HG03045 (cell line): ENCODE results near the gene ALOX12.

Source experiments
- ATAC-seq: cut with Tn5 transposase; IDR thresholded peaks from one replicate; pipeline ENCODE4 v1.9.1; 2021; ENCODE audit warnings: mild to moderate bottlenecking, moderate library complexity; ENCODE audit not compliant: unreplicated experiment

The ALOX12 gene

GRCh38 chr17:7020894-7021664 lies 25.2 kb downstream of the ALOX12 start:
- no peak for ATAC-seq

GRCh38 chr17:7021993-7022778 lies 26.3 kb downstream of the ALOX12 start:
- ATAC-seq: peak; percentile 71

- ATAC-seq: no peak
Observed at GRCh38 chr17:7022781-7023571, 27.1 kb downstream of the ALOX12 start, which contains the start of gene BCL6B. TSS of gene BCL6B (plus strand) at chr17:7023050. CDS start at chr17:7023672, 622 bp downstream.

DNA sequence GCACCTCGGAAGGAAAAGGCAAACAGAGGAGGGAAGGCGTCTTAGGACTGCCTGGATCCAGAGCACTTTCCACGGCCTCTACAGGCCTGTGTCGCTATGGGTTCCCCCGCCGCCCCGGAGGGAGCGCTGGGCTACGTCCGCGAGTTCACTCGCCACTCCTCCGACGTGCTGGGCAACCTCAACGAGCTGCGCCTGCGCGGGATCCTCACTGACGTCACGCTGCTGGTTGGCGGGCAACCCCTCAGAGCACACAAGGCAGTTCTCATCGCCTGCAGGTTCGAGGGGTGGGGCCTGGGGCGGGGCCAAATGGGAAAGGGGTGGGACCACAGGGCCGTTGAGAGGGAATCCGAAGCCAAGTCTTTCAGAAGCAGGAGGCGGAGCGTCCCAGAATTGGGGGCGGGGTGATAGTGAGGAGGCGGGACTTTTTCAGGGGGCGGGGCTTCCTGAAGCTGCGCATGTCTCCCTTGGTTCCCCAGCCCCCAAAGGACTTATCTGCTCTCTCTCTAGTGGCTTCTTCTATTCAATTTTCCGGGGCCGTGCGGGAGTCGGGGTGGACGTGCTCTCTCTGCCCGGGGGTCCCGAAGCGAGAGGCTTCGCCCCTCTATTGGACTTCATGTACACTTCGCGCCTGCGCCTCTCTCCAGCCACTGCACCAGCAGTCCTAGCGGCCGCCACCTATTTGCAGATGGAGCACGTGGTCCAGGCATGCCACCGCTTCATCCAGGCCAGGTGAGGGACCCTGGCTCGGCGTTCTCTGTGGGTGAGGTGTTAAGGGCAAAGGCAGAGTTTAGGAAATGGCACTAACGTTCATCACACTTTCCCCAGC lies 27.9 kb downstream of the ALOX12 start:
- ATAC-seq: no peak

- ATAC-seq: no peak
Observed at GRCh38 chr17:7024402-7024785, 28.5 kb downstream of the ALOX12 start.

DNA sequence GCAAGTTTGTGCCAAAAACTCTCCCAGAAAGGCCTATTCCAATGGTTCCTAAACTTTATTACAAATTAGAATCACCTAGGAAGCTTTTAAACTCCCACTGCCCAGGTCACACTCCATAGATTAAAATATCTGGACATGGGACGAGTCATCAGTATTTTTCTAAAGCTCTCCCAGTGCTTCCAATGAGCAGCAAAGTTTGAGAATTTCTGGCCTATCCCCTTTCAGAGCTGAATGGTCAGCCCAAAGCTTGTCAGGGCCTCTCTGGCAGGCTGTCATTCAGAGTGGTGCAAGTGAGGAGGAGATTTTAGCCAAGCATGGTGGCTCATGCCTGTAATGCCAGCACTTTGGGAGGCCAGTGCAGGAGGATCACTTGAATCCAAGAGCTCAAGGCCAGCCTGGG lies 29.4 kb downstream of the ALOX12 start:
- ATAC-seq: no peak

- no peak for ATAC-seq
Observed at GRCh38 chr17:7026471-7027115, 30.7 kb downstream of the ALOX12 start.

DNA sequence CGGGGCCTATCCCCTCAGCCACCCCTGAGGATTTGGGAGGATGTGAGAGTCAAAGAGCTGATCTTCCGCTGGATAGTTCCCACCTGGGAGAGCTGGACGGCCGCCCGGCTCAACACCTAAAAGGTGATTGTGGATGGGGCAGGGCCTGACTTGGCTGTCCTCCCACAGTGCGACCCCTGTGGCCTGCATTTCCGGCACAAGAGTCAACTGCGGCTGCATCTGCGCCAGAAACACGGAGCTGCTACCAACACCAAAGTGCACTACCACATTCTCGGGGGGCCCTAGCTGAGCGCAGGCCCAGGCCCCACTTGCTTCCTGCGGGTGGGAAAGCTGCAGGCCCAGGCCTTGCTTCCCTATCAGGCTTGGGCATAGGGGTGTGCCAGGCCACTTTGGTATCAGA lies 31.5 kb downstream of the ALOX12 start:
- ATAC-seq: no peak

DNA sequence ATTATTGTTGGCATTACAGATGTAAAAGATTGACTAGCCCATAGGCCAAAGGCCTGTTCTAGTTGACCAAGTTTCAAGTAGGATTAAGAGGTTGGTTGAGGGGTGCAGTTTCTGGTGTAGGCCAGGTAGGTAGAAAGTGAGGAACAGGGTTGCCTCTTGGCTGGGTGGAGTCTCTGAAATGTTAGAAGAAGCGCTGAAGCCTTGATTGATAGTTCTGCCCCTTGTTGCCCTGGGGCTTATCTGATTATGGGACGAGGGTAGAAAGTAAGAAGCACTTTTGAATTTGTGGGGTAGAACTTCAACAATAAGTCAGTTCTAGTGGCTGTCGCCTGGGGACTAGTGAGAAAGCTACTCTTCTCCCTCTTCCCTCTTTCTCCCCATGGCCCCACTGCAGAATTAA lies 33.2 kb downstream of the ALOX12 start:
- ATAC-seq: no peak

DNA sequence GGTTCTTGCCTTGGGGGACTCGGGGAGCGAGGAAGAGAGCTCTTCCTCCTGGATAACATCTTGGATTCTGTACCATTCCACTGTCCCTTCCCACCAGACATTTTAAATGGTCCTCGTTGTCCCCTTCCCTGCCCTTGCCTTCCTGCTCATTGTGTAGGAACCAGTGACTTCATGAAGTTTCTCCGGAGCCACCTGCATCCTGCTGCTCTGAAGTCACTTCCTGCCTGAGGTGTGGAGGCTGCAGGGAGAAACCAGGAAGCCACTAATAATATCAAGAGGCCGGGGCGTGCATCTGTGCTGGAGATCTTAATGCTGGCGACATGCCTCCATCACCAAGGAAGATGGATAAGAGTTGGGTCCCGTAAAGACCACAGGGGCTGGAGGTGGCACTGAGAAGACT lies 33.8 kb downstream of the ALOX12 start:
- no peak for ATAC-seq

- peak; percentile 7 for ATAC-seq
Observed at GRCh38 chr17:7034955-7035590, 39.2 kb downstream of the ALOX12 start.

DNA sequence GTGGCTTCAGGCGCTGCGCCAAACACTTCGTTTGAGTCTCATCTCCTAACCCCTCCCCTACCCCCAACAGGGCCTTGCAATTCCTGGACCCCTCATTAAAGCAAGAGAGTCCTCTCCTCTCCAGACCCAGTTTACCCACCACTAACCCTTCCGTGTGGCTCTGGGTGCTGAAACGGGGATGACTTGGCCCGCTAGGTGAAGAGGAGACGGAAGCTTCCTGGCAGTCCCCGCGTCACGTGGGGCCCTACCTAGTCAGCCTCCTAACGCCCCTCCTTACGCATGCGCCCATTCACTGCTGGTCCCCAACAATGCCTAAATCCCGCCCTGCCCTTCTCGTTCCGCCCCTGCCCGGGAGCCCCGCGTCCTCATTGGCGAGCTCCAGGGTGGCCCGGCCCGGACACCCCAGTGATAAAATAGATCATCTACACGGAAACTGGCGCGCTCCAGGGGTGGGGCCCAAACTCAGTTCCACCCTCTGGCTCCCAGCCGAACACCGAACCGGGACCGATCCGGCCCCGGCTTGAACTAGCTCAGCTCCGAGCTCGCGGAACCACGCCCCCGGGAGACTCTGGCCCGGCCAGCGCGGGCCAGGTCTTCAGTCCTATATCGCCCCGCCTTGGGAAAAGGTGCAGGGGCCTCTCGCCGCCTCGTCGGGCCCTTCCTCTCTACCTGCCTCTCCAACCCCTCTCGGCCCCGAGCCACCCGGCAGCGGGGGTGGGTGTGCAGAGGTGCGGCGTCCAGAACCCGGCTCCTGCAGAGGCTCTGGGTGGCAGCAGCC lies 39.9 kb downstream of the ALOX12 start, which contains the start of gene SLC16A13:
Gene SLC16A13 (plus strand): TSS at position 425 of the 778 bp plus-strand sequence. CDS start 368 bp downstream, outside the sequence.
- peak; percentile 91 for ATAC-seq

GRCh38 chr17:7038025-7038862 lies 42.4 kb downstream of the ALOX12 start:
- ATAC-seq: no peak

DNA sequence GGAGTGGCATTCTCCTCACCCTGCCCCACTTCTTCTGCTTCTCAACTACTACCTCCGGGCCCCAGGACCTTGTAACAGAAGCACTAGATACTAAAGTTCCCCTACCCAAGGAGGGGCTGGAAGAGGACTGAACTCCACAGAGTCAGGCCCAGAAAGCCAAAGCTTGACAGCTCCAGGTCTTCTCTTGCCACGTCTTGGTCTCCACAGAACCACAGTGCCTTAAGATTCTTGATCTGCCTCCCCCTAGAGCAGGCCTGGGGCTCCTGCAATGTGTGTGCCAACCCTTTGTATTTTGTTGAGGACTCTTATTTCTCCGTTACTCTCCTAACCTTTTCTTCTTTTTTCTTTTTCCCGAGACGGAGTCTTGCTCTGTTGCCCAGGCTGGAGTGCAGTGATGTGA lies 44.0 kb downstream of the ALOX12 start:
- no peak for ATAC-seq

- ATAC-seq: no peak
Observed at GRCh38 chr17:7041607-7042500, 46.0 kb downstream of the ALOX12 start.

DNA sequence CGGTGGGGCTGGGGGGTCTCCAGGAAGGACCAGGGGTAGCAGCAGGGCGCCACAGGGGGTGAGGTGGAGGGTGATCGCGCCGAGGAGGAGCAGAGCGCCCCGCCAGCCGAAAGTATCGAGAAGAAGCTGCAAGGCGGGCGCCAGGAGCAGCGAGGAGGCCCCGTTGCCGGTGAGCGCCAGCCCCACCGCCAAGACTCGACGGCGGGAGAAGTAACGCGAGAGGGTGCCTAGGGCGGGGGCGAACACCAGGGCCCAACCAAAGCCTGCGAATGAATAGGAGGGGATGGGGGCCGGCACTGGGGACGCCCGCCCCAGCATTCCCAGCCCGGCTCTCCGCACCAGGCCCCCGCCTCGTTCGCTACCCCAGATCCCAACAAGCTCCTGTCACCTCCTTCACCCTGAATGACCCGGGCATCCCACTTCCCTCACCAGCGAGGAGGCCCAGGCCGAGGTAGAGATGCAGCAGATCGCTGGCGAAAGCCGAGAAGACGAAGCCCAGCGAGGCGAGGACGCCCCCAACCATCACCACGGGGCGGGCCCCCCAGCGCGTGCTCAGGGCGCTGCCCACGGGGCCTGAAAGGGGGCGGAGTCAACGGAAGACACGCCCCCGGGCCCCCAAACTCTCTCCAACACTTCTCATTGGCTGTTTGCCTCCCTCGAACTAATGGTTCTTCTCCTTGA lies 46.8 kb downstream of the ALOX12 start:
- no peak for ATAC-seq
